Measurements from ENCODE around the gene ABHD15. TPM values are rescaled to one million over a fixed set of nuclear protein-coding genes. Genes with fewer than 3 reads are reported as not detected.
A peak's percentile ranks its signal among the peaks of the same experiment; 100 is the strongest.

The ABHD15 gene
- total RNA-seq, 2 donors from 2014 or later, result 9.2 to 11.9 TPM

GRCh38 chr17:29577385-29578211 is 10.8 kb upstream of the ABHD15 start:
- TF ChIP-seq CTCF (IDR thresholded peaks at IDR 0.05) (no peak), POLR2A (IDR thresholded peaks at IDR 0.05) (no peak)
- ATAC-seq, result no peak
- Histone ChIP-seq H3K9me3 (no peaks in the 10 kb centered on the region), H3K27me3 (no peaks in the 10 kb centered on the region), H3K27ac (no peak overlapping the region), H3K4me3 (no peak overlapping the region), H3K4me1 (peaks cover 26% of the 10 kb centered on the region), H3K36me3 (replicated peaks in 1 of 2; ENCODE audit: insufficient read depth in 1 of 2, low read depth in 2 of 2) (peaks cover 0 to 3% of the 10 kb centered on the region in 2 donors)
- intact Hi-C loops (cut with DNase I), result no loop called here
- 77 to 100% methylated on average over 5 to 18 of the region's 22 CpGs for WGBS, 2 donors
- DNase-seq, result peak in 2 of 4 donors; percentile 4 to 13

- Histone ChIP-seq H3K4me1 (peaks cover 32% of the 10 kb centered on the region), H3K36me3 (replicated peaks in 1 of 2; ENCODE audit: insufficient read depth in 1 of 2, low read depth in 2 of 2) (peaks cover 0 to 3% of the 10 kb centered on the region in 2 donors), H3K9me3 (no peaks in the 10 kb centered on the region), H3K27ac (no peak overlapping the region), H3K27me3 (no peaks in the 10 kb centered on the region), H3K4me3 (no peak overlapping the region)
- ATAC-seq, result no peak
- DNase-seq, result peak in 1 of 4 donors; percentile 8
- intact Hi-C loops (cut with DNase I), result no loop called here
- 94 to 100% methylated on average over 1 to 9 of the region's 9 CpGs for WGBS, 2 donors
- TF ChIP-seq CTCF (IDR thresholded peaks at IDR 0.05) (no peak), POLR2A (IDR thresholded peaks at IDR 0.05) (no peak)
Observed at GRCh38 chr17:29577001-29577370, 10.1 kb upstream of the ABHD15 start.

DNA sequence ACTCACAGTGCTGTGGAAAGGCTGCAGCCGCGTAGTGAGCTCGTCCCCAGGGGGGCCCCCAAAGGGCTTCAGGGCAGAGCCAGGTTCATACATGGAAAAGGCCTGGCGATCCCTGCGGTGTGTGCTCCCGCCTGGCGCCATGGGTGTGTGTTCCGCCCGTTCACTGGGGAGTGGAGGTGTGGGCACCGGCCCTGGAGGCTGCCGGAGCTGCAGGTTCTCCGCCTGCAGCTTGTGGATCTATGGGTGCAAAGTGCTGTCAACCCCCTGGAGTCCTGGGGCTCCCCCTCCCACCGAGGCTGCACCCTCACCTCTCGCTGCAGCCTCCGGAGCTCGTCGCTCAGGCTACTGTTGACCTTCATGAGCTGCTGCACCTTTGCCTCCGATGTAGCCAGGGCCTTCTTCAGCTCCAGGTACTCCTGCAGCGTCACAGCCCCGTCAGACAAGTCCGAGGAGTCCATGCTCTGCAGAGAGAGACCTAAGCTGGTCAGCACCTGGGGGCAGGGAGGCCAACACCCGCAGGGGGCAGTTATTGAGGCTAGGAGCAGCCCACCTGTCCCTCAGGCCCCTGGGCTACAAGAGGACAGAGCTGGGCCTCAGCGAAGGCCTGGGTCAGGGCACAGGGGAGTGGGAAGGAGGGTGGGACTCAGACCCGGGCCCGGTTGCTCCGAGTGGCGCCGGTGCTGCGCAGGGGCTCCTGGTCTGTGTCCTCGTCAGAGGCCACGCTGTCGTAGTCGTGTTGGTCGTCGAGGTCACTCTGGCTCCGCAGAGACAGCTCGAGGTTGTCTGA is 9.6 kb upstream of the ABHD15 start:
- Histone ChIP-seq H3K27ac (no peak overlapping the region), H3K27me3 (no peaks in the 10 kb centered on the region), H3K9me3 (no peaks in the 10 kb centered on the region), H3K4me3 (no peak overlapping the region), H3K4me1 (peaks cover 34% of the 10 kb centered on the region), H3K36me3 (replicated peaks in 1 of 2; ENCODE audit: insufficient read depth in 1 of 2, low read depth in 2 of 2) (peaks cover 0 to 3% of the 10 kb centered on the region in 2 donors)
- WGBS, 2 donors, result 92 to 96% methylated on average over 13 to 37 of the region's 37 CpGs
- DNase-seq (peak in 2 of 4 donors; percentile 7 to 11), ATAC-seq (no peak)
- intact Hi-C loops (cut with DNase I), result no loop called here
- TF ChIP-seq POLR2A (IDR thresholded peaks at IDR 0.05) (no peak), CTCF (IDR thresholded peaks at IDR 0.05) (no peak)

DNA sequence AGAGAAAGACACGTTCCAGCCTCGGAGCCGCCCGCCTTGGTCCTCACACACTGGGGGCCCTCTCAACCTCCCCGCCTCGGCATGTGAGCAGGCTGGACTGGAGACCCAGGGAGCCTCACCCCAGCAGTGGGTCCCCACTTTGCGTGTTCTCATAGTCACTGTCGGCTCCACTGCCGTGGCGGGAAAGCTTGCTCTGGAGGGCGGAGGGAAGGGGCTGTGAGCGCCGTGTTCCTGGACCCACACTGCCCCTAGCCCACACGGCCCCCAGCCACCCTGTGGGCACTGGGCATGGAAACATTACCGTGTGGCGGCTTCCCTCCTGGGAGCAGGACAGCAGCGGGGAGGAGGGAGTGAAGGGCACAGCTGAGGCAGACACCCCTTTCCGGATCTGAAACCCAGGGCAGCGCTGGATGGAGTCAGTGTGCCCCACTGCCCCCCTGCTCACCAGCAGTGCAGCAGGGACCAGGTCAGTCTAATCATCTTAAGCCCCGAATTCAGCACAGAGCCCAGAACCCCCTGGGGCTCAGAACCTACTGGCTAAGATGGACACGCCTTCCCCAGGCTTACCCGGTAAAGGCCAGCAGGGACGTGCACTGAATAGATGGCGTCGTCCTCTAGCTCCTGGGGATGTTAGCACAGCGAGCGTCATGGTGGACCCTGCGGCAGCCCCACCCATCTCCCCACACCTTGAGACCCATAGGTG is 8.8 kb upstream of the ABHD15 start:
- Histone ChIP-seq H3K27me3 (no peaks in the 10 kb centered on the region), H3K4me1 (peaks cover 34% of the 10 kb centered on the region)
- WGBS, 2 donors, result 89 to 90% methylated on average over 20 to 26 of the region's 28 CpGs

More for the DNA sequence above, 8.8 kb upstream of the ABHD15 start:
- intact Hi-C loops (cut with DNase I), result no loop called here
- ATAC-seq, result no peak
- H3K36me3 ChIP-seq (replicated peaks in 1 of 2; ENCODE audit: insufficient read depth in 1 of 2, low read depth in 2 of 2), result peaks cover 0 to 3% of the 10 kb centered on the region in 2 donors
- peak in 2 of 4 donors; percentile 5 to 9 for DNase-seq
- no peak for TF ChIP-seq CTCF (IDR thresholded peaks at IDR 0.05)
- no peak for TF ChIP-seq POLR2A (IDR thresholded peaks at IDR 0.05)
- H3K9me3 ChIP-seq, result no peaks in the 10 kb centered on the region
- H3K4me3 ChIP-seq, result no peak overlapping the region
- H3K27ac ChIP-seq, result peak overlapping the region in 1 of 4 donors; percentile 14
